Measurements from ENCODE around the gene GABRD. TPM values are rescaled to one million over a fixed set of nuclear protein-coding genes. Genes with fewer than 3 reads are reported as not detected.

The GABRD gene
- total and polyA plus RNA-seq, 2 of the 13 experiments (the other 11 are each of a cell fraction or from before 2014, with no cell fraction given), result not detected

- TF ChIP-seq ZNF572 (CRISPR knock-in tag; IDR thresholded peaks at IDR 0.05) (no peak), HMG20B (CRISPR knock-in tag; conservative IDR thresholded peaks at IDR 0.05) (no peak), SP2 (CRISPR knock-in tag; IDR thresholded peaks at IDR 0.05) (0 out of 2 replicates have a peak, but pooled peaks have one; percentile 45), ZNF136 (CRISPR knock-in tag; IDR thresholded peaks at IDR 0.05; ENCODE audit: low read depth) (no peak), ZHX2 (IDR thresholded peaks at IDR 0.05; ENCODE audit: low read depth) (no peak), ZHX2 (CRISPR knock-in tag; IDR thresholded peaks at IDR 0.05; ENCODE audit: borderline replicate concordance) (no peak), KLF12 (CRISPR knock-in tag; IDR thresholded peaks at IDR 0.05; ENCODE audit: borderline replicate concordance) (no peak), ZNF784 (CRISPR knock-in tag; IDR thresholded peaks at IDR 0.05; ENCODE audit: borderline replicate concordance) (no peak), ZBTB7A (CRISPR knock-in tag; IDR thresholded peaks at IDR 0.05) (peak; percentile 65), ZNF790 (CRISPR knock-in tag; IDR thresholded peaks at IDR 0.05; ENCODE audit: borderline replicate concordance) (no peak), HMGXB4 (CRISPR knock-in tag; IDR thresholded peaks at IDR 0.05; ENCODE audit: borderline replicate concordance in 1 of 2, low read depth in 1 of 2) (peak; percentile 35 to 57; a peak in 1 of 4 replicates), ZNF75D (CRISPR knock-in tag; IDR thresholded peaks at IDR 0.05; ENCODE audit: borderline replicate concordance) (no peak), ZNF883 (CRISPR knock-in tag; IDR thresholded peaks at IDR 0.05; ENCODE audit: not compliant biosample characterization) (no peak), RFXANK (CRISPR knock-in tag; IDR thresholded peaks at IDR 0.05) (no peak), MAF1 (CRISPR knock-in tag; IDR thresholded peaks at IDR 0.05; ENCODE audit: borderline replicate concordance) (no peak), TOE1 (CRISPR knock-in tag; IDR thresholded peaks at IDR 0.05) (no peak), RFX3 (CRISPR knock-in tag; IDR thresholded peaks at IDR 0.05) (no peak), NFE2 (CRISPR knock-in tag; IDR thresholded peaks at IDR 0.05) (no peak), ATF1 (CRISPR knock-in tag; IDR thresholded peaks at IDR 0.05) (no peak), KDM4B (CRISPR knock-in tag; IDR thresholded peaks at IDR 0.05) (no peak), PLSCR1 (CRISPR knock-in tag; IDR thresholded peaks at IDR 0.05; ENCODE audit: borderline replicate concordance) (no peak)
These were observed 28.0 kb downstream of the GABRD start (continued) for GRCh38 chr1:2046953-2047748.

Data from HepG2 (cell line).